ENCODE measurements around the gene CRYZL1. TPM values are rescaled to one million over a fixed set of nuclear protein-coding genes. Genes with fewer than 3 reads are reported as not detected.

Gene CRYZL1
- total RNA-seq, 1 experiment from 2014 or later, result 43.0 TPM

DNA sequence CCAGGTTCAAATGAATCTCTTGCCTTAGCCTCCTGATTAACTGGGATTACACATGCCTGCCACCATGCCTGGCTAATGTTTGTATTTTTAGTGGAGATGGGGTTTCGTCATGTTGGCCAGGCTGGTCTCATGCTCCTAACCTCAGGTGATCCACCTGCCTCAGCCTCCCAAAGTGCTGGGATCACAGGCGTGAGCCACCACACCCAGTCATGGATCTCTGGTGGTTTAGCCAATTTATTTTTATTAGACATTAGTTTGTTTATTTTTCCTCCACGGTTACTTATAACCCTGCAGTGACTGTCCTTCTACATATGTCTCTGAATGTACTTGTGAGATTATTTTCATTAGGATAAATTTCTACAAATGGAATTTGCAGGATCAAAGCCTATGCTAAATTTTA is 6.0 kb upstream of the CRYZL1 start:
- Histone ChIP-seq H3K4me1 (ENCODE audit: control insufficient read depth in 1 of 2, insufficient read depth in 2 of 2, low read length in 2 of 2) (peaks cover 12% of the 10 kb centered on the region in 2 experiments; a peak in 3 of 4 replicates), H3K36me3 (ENCODE audit: control insufficient read depth in 1 of 2, insufficient read depth in 2 of 2, low read length in 2 of 2) (no peaks in the 10 kb centered on the region), H3K9me2 (ENCODE audit: insufficient read depth) (no peaks in the 10 kb centered on the region), H4K20me1 (ENCODE audit: insufficient read depth) (no peaks in the 10 kb centered on the region), H3K9me3 (ENCODE audit: control insufficient read depth in 1 of 2, insufficient read depth in 1 of 2, low read depth in 1 of 2, low read length in 2 of 2) (no peaks in the 10 kb centered on the region), H2AFZ (ENCODE audit: low read depth, low read length, poor library complexity, severe bottlenecking) (no peak overlapping the region), H3K4me3 (replicated peaks in 1 of 2; ENCODE audit: low read depth in 1 of 2, low read length in 2 of 2) (no peak overlapping the region), H3K27me3 (ENCODE audit: insufficient read depth, low read length) (no peaks in the 10 kb centered on the region), H3K4me2 (ENCODE audit: low read length) (no peak overlapping the region), H3K27ac (ENCODE audit: low read depth, low read length) (no peak overlapping the region), H3K79me2 (ENCODE audit: insufficient read depth, low read length) (peaks cover 88% of the 10 kb centered on the region), H3K9ac (ENCODE audit: low read length) (no peak overlapping the region)
- intact Hi-C loops (cut with micrococcal nuclease), result loop anchor here (10.0 kb wide), 1 partner anchor 257 kb away; no protein-coding TSS in a partner anchor
- no peak for DNase-seq (ENCODE audit: low read depth, low spot score)
- POLR2A ChIA-PET, result no interaction called here
- no TSS peak for BruUV-seq (replicated peaks)
- CTCF ChIA-PET, result no interaction called here
- RAD21 ChIA-PET (ENCODE audit: low non-redundant PET in 1 of 2, low total read pairs in 2 of 2, uncharacterized antibody in 2 of 2, unreplicated experiment in 2 of 2), result no interaction called here
- TF ChIP-seq, protein P1, sequence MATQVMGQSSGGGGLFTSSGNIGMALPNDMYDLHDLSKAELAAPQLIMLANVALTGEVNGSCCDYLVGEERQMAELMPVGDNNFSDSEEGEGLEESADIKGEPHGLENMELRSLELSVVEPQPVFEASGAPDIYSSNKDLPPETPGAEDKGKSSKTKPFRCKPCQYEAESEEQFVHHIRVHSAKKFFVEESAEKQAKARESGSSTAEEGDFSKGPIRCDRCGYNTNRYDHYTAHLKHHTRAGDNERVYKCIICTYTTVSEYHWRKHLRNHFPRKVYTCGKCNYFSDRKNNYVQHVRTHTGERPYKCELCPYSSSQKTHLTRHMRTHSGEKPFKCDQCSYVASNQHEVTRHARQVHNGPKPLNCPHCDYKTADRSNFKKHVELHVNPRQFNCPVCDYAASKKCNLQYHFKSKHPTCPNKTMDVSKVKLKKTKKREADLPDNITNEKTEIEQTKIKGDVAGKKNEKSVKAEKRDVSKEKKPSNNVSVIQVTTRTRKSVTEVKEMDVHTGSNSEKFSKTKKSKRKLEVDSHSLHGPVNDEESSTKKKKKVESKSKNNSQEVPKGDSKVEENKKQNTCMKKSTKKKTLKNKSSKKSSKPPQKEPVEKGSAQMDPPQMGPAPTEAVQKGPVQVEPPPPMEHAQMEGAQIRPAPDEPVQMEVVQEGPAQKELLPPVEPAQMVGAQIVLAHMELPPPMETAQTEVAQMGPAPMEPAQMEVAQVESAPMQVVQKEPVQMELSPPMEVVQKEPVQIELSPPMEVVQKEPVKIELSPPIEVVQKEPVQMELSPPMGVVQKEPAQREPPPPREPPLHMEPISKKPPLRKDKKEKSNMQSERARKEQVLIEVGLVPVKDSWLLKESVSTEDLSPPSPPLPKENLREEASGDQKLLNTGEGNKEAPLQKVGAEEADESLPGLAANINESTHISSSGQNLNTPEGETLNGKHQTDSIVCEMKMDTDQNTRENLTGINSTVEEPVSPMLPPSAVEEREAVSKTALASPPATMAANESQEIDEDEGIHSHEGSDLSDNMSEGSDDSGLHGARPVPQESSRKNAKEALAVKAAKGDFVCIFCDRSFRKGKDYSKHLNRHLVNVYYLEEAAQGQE (IDR thresholded peaks at IDR 0.05; ENCODE audit: low read depth), result no peak
- TF ChIP-seq SRF (IDR thresholded peaks at IDR 0.05; ENCODE audit: low read depth) (no peak), POLR2AphosphoS5 (IDR thresholded peaks at IDR 0.05; ENCODE audit: low read depth, low read length) (no peak), FOSL1 (IDR thresholded peaks at IDR 0.05; ENCODE audit: low read depth) (no peak), SP1 (IDR thresholded peaks at IDR 0.05; ENCODE audit: low read depth) (no peak)
- TF ChIP-seq, protein P2, sequence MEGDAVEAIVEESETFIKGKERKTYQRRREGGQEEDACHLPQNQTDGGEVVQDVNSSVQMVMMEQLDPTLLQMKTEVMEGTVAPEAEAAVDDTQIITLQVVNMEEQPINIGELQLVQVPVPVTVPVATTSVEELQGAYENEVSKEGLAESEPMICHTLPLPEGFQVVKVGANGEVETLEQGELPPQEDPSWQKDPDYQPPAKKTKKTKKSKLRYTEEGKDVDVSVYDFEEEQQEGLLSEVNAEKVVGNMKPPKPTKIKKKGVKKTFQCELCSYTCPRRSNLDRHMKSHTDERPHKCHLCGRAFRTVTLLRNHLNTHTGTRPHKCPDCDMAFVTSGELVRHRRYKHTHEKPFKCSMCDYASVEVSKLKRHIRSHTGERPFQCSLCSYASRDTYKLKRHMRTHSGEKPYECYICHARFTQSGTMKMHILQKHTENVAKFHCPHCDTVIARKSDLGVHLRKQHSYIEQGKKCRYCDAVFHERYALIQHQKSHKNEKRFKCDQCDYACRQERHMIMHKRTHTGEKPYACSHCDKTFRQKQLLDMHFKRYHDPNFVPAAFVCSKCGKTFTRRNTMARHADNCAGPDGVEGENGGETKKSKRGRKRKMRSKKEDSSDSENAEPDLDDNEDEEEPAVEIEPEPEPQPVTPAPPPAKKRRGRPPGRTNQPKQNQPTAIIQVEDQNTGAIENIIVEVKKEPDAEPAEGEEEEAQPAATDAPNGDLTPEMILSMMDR (IDR thresholded peaks at IDR 0.05 in 2 of 3, conservative IDR thresholded peaks at IDR 0.05 in 1 of 3; ENCODE audit: borderline replicate concordance in 1 of 3, insufficient read depth in 1 of 3, low read depth in 2 of 3, low read length in 2 of 3), result no peak
- TF ChIP-seq, protein P3, sequence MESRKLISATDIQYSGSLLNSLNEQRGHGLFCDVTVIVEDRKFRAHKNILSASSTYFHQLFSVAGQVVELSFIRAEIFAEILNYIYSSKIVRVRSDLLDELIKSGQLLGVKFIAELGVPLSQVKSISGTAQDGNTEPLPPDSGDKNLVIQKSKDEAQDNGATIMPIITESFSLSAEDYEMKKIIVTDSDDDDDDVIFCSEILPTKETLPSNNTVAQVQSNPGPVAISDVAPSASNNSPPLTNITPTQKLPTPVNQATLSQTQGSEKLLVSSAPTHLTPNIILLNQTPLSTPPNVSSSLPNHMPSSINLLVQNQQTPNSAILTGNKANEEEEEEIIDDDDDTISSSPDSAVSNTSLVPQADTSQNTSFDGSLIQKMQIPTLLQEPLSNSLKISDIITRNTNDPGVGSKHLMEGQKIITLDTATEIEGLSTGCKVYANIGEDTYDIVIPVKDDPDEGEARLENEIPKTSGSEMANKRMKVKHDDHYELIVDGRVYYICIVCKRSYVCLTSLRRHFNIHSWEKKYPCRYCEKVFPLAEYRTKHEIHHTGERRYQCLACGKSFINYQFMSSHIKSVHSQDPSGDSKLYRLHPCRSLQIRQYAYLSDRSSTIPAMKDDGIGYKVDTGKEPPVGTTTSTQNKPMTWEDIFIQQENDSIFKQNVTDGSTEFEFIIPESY (IDR thresholded peaks at IDR 0.05; ENCODE audit: extremely low read depth, insufficient replicate concordance, low read length), result no peak
- TF ChIP-seq, protein P4, sequence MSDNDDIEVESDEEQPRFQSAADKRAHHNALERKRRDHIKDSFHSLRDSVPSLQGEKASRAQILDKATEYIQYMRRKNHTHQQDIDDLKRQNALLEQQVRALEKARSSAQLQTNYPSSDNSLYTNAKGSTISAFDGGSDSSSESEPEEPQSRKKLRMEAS (IDR thresholded peaks at IDR 0.05), result no peak
- no peak for ATAC-seq

Measured in HCT116 (cell line).